Transverse colon (tissue), 4 donors: ENCODE results near the gene UIMC1.

Experiments used
- EP300 ChIP-seq: sonication (generic); formaldehyde crosslinking; IDR thresholded peaks from one replicate; pipeline ENCODE4 v1.6.1; 2017; ENCODE audit warnings: antibody characterized with exemption, low read depth
- POLR2A ChIP-seq: fragments of 450-650 bp; IDR thresholded peaks from one replicate; pipeline ENCODE4 v1.6.1; 2016; ENCODE audit warnings: antibody characterized with exemption, mild to moderate bottlenecking, moderate library complexity
- POLR2AphosphoS5 ChIP-seq, 3 donors: sonication (generic); formaldehyde crosslinking; IDR thresholded peaks; one replicate each; pipeline ENCODE4 v1.6.1; 2016; ENCODE audit warnings: antibody characterized with exemption in 3 of 3
- TF ChIP-seq, protein P1 (sequence below), 5 experiments: fragments of 200-600 bp in 3 of 5; fragments of 450-650 bp in 2 of 5; sonication (generic) in 3 of 5; IDR thresholded peaks; 1 replicate in 2 of 5; 2 replicates in 3 of 5; pipeline ENCODE4 v1.5.1; 2016 to 2017; ENCODE audit warnings: antibody characterized with exemption in 5 of 5, inconsistent platforms in 3 of 5, mild to moderate bottlenecking in 2 of 5, moderate library complexity in 1 of 5

DNA sequence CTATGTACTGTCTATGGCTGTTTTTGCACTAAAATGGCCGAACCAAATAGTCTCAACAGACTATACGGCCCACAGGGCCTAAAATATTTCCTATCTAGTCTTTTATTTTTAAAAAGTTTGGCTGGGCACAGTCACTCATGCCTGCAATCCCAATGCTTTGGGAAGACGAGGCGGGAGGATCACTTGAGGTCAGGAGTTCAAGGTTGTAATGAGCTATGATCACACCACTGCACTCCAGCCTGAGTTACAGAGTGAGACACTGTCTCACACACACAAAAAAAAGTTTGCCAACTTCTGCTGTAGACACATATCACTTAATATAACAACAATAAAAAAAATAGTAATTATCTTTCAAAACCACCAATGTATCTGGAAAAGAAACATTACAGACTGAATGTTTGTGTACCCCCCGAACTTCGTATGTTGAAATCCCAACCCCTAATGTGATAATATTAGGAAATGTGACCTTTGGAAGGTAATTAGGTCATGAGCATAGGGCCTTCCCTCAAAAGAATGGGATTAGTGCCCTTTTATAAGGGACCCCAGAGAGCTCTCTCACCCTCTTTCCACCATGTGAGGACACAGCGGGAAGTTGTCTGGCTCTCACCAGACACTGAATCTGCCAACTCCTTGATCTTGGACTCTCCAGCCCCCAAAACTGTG, 53.9 kb downstream of the UIMC1 start:
- TF ChIP-seq, protein P1, sequence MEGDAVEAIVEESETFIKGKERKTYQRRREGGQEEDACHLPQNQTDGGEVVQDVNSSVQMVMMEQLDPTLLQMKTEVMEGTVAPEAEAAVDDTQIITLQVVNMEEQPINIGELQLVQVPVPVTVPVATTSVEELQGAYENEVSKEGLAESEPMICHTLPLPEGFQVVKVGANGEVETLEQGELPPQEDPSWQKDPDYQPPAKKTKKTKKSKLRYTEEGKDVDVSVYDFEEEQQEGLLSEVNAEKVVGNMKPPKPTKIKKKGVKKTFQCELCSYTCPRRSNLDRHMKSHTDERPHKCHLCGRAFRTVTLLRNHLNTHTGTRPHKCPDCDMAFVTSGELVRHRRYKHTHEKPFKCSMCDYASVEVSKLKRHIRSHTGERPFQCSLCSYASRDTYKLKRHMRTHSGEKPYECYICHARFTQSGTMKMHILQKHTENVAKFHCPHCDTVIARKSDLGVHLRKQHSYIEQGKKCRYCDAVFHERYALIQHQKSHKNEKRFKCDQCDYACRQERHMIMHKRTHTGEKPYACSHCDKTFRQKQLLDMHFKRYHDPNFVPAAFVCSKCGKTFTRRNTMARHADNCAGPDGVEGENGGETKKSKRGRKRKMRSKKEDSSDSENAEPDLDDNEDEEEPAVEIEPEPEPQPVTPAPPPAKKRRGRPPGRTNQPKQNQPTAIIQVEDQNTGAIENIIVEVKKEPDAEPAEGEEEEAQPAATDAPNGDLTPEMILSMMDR (IDR thresholded peaks at IDR 0.05) = no peak
- TF ChIP-seq POLR2A (no peak), POLR2AphosphoS5 (IDR thresholded peaks at IDR 0.05) (no peak), EP300 (no peak)
